Measurements from ENCODE around the gene HPF1. TPM values are rescaled to one million over a fixed set of nuclear protein-coding genes. Genes with fewer than 3 reads are reported as not detected.
"Not testable (repeated sequence)": the region's sequence is repeated elsewhere in the genome, so short reads cannot be mapped to it uniquely, and the experiment has no call there.

The HPF1 gene
- 35.3 TPM for polyA plus RNA-seq (2013)

GRCh38 chr4:169757575-169758184 lies at the start of gene HPF1:
HPF1 (minus strand) TSS chr4:169757944; CDS start chr4:169757877, 67 bp downstream.
- ChIA-PET CTCF (interaction anchor here (0.9 kb wide), 1 partner anchor 145 kb away, joined by 3 read pairs; the partner anchor contains the start of gene NEK1), POLR2A (no interaction called here)
- Histone ChIP-seq H3K9me3 (ENCODE audit: control extremely low read depth in 1 of 5, control insufficient read depth in 4 of 5, insufficient read depth in 2 of 5, low read depth in 1 of 5, low read length in 4 of 5) (no peaks in the 10 kb centered on the region), H3K4me1 (ENCODE audit: control extremely low read depth in 1 of 4, control insufficient read depth in 4 of 4, insufficient read depth in 4 of 4, low read length in 3 of 4) (peaks cover 11 to 18% (median 14%) of the 10 kb centered on the region in 4 experiments), H3K27me3 (replicated peaks in 2 of 5; ENCODE audit: control insufficient read depth in 4 of 5, insufficient read depth in 5 of 5, low read length in 4 of 5) (no peaks in the 10 kb centered on the region), H3K4me3 (ENCODE audit: control insufficient read depth in 1 of 7, extremely low read depth in 1 of 7, insufficient read depth in 4 of 7, low read depth in 2 of 7, low read length in 6 of 7) (peak within 1 kb of the TSS; percentile 77 to 99 (median 97)), H3K27ac (ENCODE audit: insufficient read depth in 1 of 2, low read depth in 1 of 2, low read length in 2 of 2, poor library complexity in 1 of 2, severe bottlenecking in 2 of 2) (peak within 1 kb of the TSS in 1 of 2 experiments; percentile 71), H3K36me3 (ENCODE audit: control insufficient read depth in 4 of 4, insufficient read depth in 4 of 4, low read length in 3 of 4) (peaks cover 0 to 4% (median under 1%) of the 10 kb centered on the region in 4 experiments)
- DNase-seq: peak; percentile 89 to 93 (median 92)
- 0% methylated on average over 42 of the region's 46 CpGs for WGBS (ENCODE audit: insufficient coverage)

DNA sequence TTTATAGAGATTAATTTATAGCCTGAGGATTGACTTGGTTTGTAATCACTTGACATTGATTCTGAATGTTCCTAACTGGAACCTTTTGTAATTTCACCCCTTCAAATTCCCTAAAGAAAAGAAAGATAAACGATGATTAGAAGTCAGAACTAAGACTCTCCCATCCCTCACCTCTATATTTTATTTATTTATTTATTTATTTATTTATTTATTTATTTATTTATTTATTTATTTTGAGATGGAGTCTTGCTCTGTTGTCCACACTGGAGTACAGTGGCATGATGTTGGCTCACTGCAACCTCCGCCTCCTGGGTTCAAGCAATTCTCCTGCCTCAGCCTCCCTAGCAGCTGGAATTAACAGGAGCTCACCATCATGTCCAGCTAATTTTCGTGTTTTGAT lies 49.0 kb upstream of the HPF1 start:
- H3K36me3 ChIP-seq (ENCODE audit: control insufficient read depth in 4 of 4, insufficient read depth in 4 of 4, low read length in 3 of 4); H3K9me3 ChIP-seq (ENCODE audit: control extremely low read depth in 1 of 5, control insufficient read depth in 4 of 5, insufficient read depth in 2 of 5, low read depth in 1 of 5, low read length in 4 of 5); H3K27me3 ChIP-seq (replicated peaks in 2 of 5; ENCODE audit: control insufficient read depth in 4 of 5, insufficient read depth in 5 of 5, low read length in 4 of 5); POLR2A ChIA-PET; DNase-seq; H3K4me3 ChIP-seq (ENCODE audit: control insufficient read depth in 1 of 7, extremely low read depth in 1 of 7, insufficient read depth in 4 of 7, low read depth in 2 of 7, low read length in 6 of 7); H3K27ac ChIP-seq (ENCODE audit: insufficient read depth in 1 of 2, low read depth in 1 of 2, low read length in 2 of 2, poor library complexity in 1 of 2, severe bottlenecking in 2 of 2): not testable (repeated sequence)
- whole genome bisulfite sequencing (ENCODE audit: insufficient coverage): 84% methylated on average over 2 of the region's 3 CpGs
- CTCF ChIA-PET: interaction anchor here (1.1 to 1.4 kb wide), 3 partner anchors 222 to 243 kb away, joined by 3 read pairs; no protein-coding TSS in a partner anchor
- peaks cover 0 to 15% (median 5%) of the 10 kb centered on the region in 4 experiments for H3K4me1 ChIP-seq (ENCODE audit: control extremely low read depth in 1 of 4, control insufficient read depth in 4 of 4, insufficient read depth in 4 of 4, low read length in 3 of 4)

DNA sequence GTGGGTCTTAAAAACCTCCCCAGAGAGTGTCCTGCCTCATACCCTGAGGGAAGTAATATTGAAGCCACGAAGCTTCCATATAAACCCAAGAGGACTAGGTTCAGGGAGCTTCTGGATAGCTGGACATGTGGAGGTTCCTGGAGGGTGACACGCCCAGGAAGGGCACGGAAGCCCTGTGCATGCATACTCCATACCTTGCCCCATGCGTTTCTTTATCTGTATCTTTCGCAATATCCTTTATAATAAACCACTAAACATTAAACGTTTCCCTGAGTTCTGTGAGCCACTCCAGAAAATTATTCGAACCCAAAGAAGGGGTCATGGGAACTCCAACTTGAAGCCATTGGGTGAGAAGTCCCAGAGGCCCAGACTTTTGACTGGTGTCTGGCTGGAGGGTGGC lies 45.7 kb upstream of the HPF1 start:
- H3K27me3 ChIP-seq (replicated peaks in 2 of 5; ENCODE audit: control insufficient read depth in 4 of 5, insufficient read depth in 5 of 5, low read length in 4 of 5): no peaks in the 10 kb centered on the region
- DNase-seq: no peak
- CTCF ChIA-PET: interaction anchor here (1.1 kb wide), 1 partner anchor 190 kb away, joined by 3 read pairs; no protein-coding TSS in a partner anchor
- H3K36me3 ChIP-seq (ENCODE audit: control insufficient read depth in 4 of 4, insufficient read depth in 4 of 4, low read length in 3 of 4): no peaks in the 10 kb centered on the region
- 65% methylated on average over 5 of the region's 7 CpGs for WGBS (ENCODE audit: insufficient coverage)
- H3K9me3 ChIP-seq (ENCODE audit: control extremely low read depth in 1 of 5, control insufficient read depth in 4 of 5, insufficient read depth in 2 of 5, low read depth in 1 of 5, low read length in 4 of 5): peaks cover 0 to 4% (median 3%) of the 10 kb centered on the region in 5 experiments
- no peak overlapping the region for H3K4me3 ChIP-seq (ENCODE audit: control insufficient read depth in 1 of 7, extremely low read depth in 1 of 7, insufficient read depth in 4 of 7, low read depth in 2 of 7, low read length in 6 of 7)
- POLR2A ChIA-PET: no interaction called here
- H3K4me1 ChIP-seq (ENCODE audit: control extremely low read depth in 1 of 4, control insufficient read depth in 4 of 4, insufficient read depth in 4 of 4, low read length in 3 of 4): peaks cover 0 to 11% (median 4%) of the 10 kb centered on the region in 4 experiments
- no peak overlapping the region for H3K27ac ChIP-seq (ENCODE audit: insufficient read depth in 1 of 2, low read depth in 1 of 2, low read length in 2 of 2, poor library complexity in 1 of 2, severe bottlenecking in 2 of 2)

GRCh38 chr4:169802873-169803272 lies 45.1 kb upstream of the HPF1 start:
- ChIA-PET POLR2A (interaction anchor here (0.6 kb wide), 1 partner anchor 251 kb away, joined by 5 read pairs; no protein-coding TSS in a partner anchor), CTCF (no interaction called here)
- H3K4me3 ChIP-seq (ENCODE audit: control insufficient read depth in 1 of 7, extremely low read depth in 1 of 7, insufficient read depth in 4 of 7, low read depth in 2 of 7, low read length in 6 of 7): no peak overlapping the region
- peaks cover 0 to 4% (median 3%) of the 10 kb centered on the region in 5 experiments for H3K9me3 ChIP-seq (ENCODE audit: control extremely low read depth in 1 of 5, control insufficient read depth in 4 of 5, insufficient read depth in 2 of 5, low read depth in 1 of 5, low read length in 4 of 5)
- 0% methylated on average over 1 of the region's 1 CpG for WGBS (ENCODE audit: insufficient coverage)
- no peaks in the 10 kb centered on the region for H3K27me3 ChIP-seq (replicated peaks in 2 of 5; ENCODE audit: control insufficient read depth in 4 of 5, insufficient read depth in 5 of 5, low read length in 4 of 5)
- H3K4me1 ChIP-seq (ENCODE audit: control extremely low read depth in 1 of 4, control insufficient read depth in 4 of 4, insufficient read depth in 4 of 4, low read length in 3 of 4): peaks cover 0 to 11% (median 4%) of the 10 kb centered on the region in 4 experiments
- H3K27ac ChIP-seq (ENCODE audit: insufficient read depth in 1 of 2, low read depth in 1 of 2, low read length in 2 of 2, poor library complexity in 1 of 2, severe bottlenecking in 2 of 2): no peak overlapping the region
- H3K36me3 ChIP-seq (ENCODE audit: control insufficient read depth in 4 of 4, insufficient read depth in 4 of 4, low read length in 3 of 4): no peaks in the 10 kb centered on the region
- DNase-seq: peak; percentile 22 to 84 (median 83)

DNA sequence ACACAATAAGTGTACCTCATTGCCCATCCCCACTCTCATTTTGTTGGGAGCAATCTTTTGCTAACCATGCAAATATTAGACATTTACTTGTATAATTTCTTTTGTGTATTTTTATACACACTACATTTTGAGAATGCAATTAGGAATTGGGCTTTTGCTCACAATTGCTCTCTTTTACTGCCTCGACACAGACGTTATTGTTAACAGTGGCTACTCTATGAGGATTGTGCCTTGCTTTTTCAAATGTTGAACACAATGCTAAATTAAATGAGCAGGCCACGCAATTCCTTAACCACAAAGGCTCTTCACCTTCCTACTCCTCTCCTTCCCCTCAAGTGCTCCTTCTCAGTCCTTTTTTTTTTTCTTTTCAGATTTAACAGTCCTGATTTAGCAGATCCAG lies 42.8 kb upstream of the HPF1 start:
- H3K4me3 ChIP-seq (ENCODE audit: control insufficient read depth in 1 of 7, extremely low read depth in 1 of 7, insufficient read depth in 4 of 7, low read depth in 2 of 7, low read length in 6 of 7): no peak overlapping the region
- no peaks in the 10 kb centered on the region for H3K36me3 ChIP-seq (ENCODE audit: control insufficient read depth in 4 of 4, insufficient read depth in 4 of 4, low read length in 3 of 4)
- H3K27ac ChIP-seq (ENCODE audit: insufficient read depth in 1 of 2, low read depth in 1 of 2, low read length in 2 of 2, poor library complexity in 1 of 2, severe bottlenecking in 2 of 2): no peak overlapping the region
- H3K9me3 ChIP-seq (ENCODE audit: control extremely low read depth in 1 of 5, control insufficient read depth in 4 of 5, insufficient read depth in 2 of 5, low read depth in 1 of 5, low read length in 4 of 5): no peaks in the 10 kb centered on the region
- H3K27me3 ChIP-seq (replicated peaks in 2 of 5; ENCODE audit: control insufficient read depth in 4 of 5, insufficient read depth in 5 of 5, low read length in 4 of 5): no peaks in the 10 kb centered on the region
- H3K4me1 ChIP-seq (ENCODE audit: control extremely low read depth in 1 of 4, control insufficient read depth in 4 of 4, insufficient read depth in 4 of 4, low read length in 3 of 4): peaks cover 0 to 11% (median 4%) of the 10 kb centered on the region in 4 experiments
- DNase-seq: no peak
- POLR2A ChIA-PET: no interaction called here
- CTCF ChIA-PET: interaction anchor here (1.5 kb wide), 1 partner anchor 9 kb away, joined by 6 read pairs; no protein-coding TSS in a partner anchor
- WGBS (ENCODE audit: insufficient coverage): 94% methylated on average over 3 of the region's 3 CpGs

DNA sequence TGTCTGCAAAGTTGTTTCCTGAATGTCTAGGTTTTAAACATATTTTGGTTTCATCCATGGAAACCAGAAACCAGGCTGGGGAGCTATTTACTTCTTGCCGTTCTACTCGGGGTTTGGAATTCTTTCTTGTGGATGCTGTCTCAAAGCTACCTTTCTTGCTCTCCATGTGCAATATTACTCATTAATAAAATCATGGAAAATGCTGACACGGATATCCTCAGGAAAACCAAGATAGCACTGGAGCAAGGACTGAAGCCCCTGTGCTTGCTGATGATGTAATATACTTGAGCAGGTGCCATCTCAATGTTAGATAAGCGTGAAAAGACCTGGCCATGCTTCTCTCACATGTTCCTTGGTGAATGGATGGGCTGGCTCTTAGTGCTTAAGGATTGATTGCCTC lies 41.5 kb upstream of the HPF1 start:
- ChIA-PET CTCF (interaction anchor here (1.5 kb wide), 1 partner anchor 10 kb away, joined by 6 read pairs; no protein-coding TSS in a partner anchor), POLR2A (no interaction called here)
- Histone ChIP-seq H3K36me3 (ENCODE audit: control insufficient read depth in 4 of 4, insufficient read depth in 4 of 4, low read length in 3 of 4) (no peaks in the 10 kb centered on the region), H3K4me1 (ENCODE audit: control extremely low read depth in 1 of 4, control insufficient read depth in 4 of 4, insufficient read depth in 4 of 4, low read length in 3 of 4) (peaks cover 0 to 11% (median 4%) of the 10 kb centered on the region in 4 experiments), H3K27ac (ENCODE audit: insufficient read depth in 1 of 2, low read depth in 1 of 2, low read length in 2 of 2, poor library complexity in 1 of 2, severe bottlenecking in 2 of 2) (no peak overlapping the region), H3K27me3 (replicated peaks in 2 of 5; ENCODE audit: control insufficient read depth in 4 of 5, insufficient read depth in 5 of 5, low read length in 4 of 5) (no peaks in the 10 kb centered on the region), H3K9me3 (ENCODE audit: control extremely low read depth in 1 of 5, control insufficient read depth in 4 of 5, insufficient read depth in 2 of 5, low read depth in 1 of 5, low read length in 4 of 5) (no peaks in the 10 kb centered on the region), H3K4me3 (ENCODE audit: control insufficient read depth in 1 of 7, extremely low read depth in 1 of 7, insufficient read depth in 4 of 7, low read depth in 2 of 7, low read length in 6 of 7) (no peak overlapping the region)
- DNase-seq: no peak
- WGBS (ENCODE audit: insufficient coverage): 100% methylated on average over 2 of the region's 4 CpGs

- ChIA-PET POLR2A (no interaction called here), CTCF (interaction anchor here (1.4 kb wide), 1 partner anchor 14 kb away, joined by 3 read pairs; no protein-coding TSS in a partner anchor)
- H3K9me3 ChIP-seq (ENCODE audit: control extremely low read depth in 1 of 5, control insufficient read depth in 4 of 5, insufficient read depth in 2 of 5, low read depth in 1 of 5, low read length in 4 of 5): no peaks in the 10 kb centered on the region
- 80% methylated on average over 3 of the region's 4 CpGs for WGBS (ENCODE audit: insufficient coverage)
- no peak overlapping the region for H3K27ac ChIP-seq (ENCODE audit: insufficient read depth in 1 of 2, low read depth in 1 of 2, low read length in 2 of 2, poor library complexity in 1 of 2, severe bottlenecking in 2 of 2)
- no peak overlapping the region for H3K4me3 ChIP-seq (ENCODE audit: control insufficient read depth in 1 of 7, extremely low read depth in 1 of 7, insufficient read depth in 4 of 7, low read depth in 2 of 7, low read length in 6 of 7)
- H3K4me1 ChIP-seq (ENCODE audit: control extremely low read depth in 1 of 4, control insufficient read depth in 4 of 4, insufficient read depth in 4 of 4, low read length in 3 of 4): peaks cover 0 to 6% (median 3%) of the 10 kb centered on the region in 4 experiments
- no peaks in the 10 kb centered on the region for H3K36me3 ChIP-seq (ENCODE audit: control insufficient read depth in 4 of 4, insufficient read depth in 4 of 4, low read length in 3 of 4)
- no peak for DNase-seq
- H3K27me3 ChIP-seq (replicated peaks in 2 of 5; ENCODE audit: control insufficient read depth in 4 of 5, insufficient read depth in 5 of 5, low read length in 4 of 5): peaks cover 0 to 6% (median 2%) of the 10 kb centered on the region in 5 experiments
These were observed 37.8 kb upstream of the HPF1 start for GRCh38 chr4:169795585-169795984.
